Right renal cortex interstitium (tissue), 3 donors: Measurements from ENCODE around the gene SSX2IP. TPM values are rescaled to one million over a fixed set of nuclear protein-coding genes. Genes with fewer than 3 reads are reported as not detected.

Source experiments
- polyA plus RNA-seq, 3 donors: library from polyadenylated mRNA; unstranded; fragments of 120-200 nt; gene quantifications; one replicate each; pipeline ENCODE4 v1.2.1, GENCODE V29; 2013; ENCODE audit not compliant: insufficient read length in 3 of 3

The SSX2IP gene
- polyA plus RNA-seq, 3 donors, result 39.4 to 41.2 (median 40.4) TPM

Other genes with a start within 250 kb of the SSX2IP start
- gene RPF1, start 211.2 kb downstream of the SSX2IP start, polyA plus RNA-seq, result 10 to 100 TPM; 50.3 to 55.3 (median 52.8) TPM
- 1 to 10 TPM; 1.7 to 2.0 (median 2.0) TPM for gene SPATA1, start 184.1 kb downstream of the SSX2IP start, polyA plus RNA-seq
- gene GNG5, start 183.9 kb downstream of the SSX2IP start, polyA plus RNA-seq, result 100 to 1,000 TPM; 161 to 179 (median 172) TPM
- gene CTBS, start 116.0 kb downstream of the SSX2IP start, polyA plus RNA-seq, result 10 to 100 TPM; 23.9 to 29.5 (median 26.8) TPM
- 1 to 10 TPM; 1.2 to 1.5 (median 1.4) TPM for gene LPAR3, start 202.7 kb upstream of the SSX2IP start, polyA plus RNA-seq